HG03457 (cell line): ENCODE data around the gene POLD1.

Source experiments
- ATAC-seq: cut with Tn5 transposase; IDR thresholded peaks from one replicate; pipeline ENCODE4 v1.9.1; 2021; ENCODE audit warnings: moderate number of reproducible peaks; ENCODE audit not compliant: unreplicated experiment

Gene POLD1

DNA sequence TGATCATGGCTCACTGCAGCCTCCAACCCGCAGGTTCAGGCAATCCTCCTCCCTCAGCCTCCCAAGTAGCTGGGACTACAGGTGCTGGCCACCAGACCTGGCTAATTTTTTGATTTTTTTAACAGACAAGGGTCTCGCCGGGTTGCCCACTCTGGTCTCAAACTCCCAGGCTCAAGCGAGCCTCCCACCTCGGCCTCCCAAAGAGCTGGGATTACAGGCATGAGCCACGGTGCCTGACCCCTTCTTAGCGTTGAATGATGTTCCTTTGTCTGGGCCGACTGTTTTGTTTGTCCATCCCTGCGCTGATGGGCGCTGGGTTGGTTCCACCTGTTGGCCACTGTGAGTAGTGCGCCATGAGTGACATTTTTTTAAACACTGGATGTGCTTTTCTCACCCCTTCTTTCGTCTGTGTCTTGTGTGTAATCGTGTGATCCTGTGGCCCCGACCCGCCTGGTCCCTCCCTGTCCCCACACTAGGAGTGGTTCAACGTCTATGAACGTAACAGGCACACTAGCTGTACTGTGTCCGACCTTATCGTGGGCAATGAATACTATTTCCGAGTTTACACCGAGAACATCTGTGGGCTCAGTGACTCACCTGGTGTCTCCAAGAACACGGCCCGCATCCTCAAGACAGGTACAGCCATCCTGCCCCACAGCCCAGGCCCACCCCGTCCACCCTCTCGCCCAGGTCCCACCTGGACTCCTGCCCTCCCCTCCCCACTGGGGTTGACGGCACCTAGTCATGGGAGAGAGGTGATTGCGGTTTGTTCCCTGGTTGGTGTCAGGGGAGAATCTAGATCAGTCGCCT lies 77.1 kb downstream of the POLD1 start:
- no peak for ATAC-seq

GRCh38 chr19:50462970-50463369 lies 78.8 kb downstream of the POLD1 start:
- ATAC-seq, result no peak

DNA sequence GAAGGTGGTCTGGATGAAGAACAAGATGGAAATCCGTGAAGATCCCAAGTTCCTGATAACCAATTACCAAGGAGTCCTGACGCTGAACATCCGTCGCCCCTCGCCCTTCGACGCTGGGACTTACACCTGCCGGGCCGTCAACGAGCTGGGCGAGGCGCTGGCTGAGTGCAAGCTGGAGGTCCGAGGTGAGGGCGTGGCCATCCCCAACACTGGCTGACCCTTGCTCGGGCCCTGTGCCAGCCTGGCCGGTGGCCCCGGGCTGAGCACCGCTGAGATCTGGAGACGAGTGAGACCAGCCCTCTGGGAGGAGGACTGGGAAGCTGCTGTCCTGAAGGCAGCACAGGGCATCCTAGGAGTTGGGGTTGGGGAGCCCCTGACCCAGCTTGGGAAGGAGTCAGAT lies 80.2 kb downstream of the POLD1 start:
- no peak for ATAC-seq

GRCh38 chr19:50465000-50465399 lies 80.9 kb downstream of the POLD1 start:
- no peak for ATAC-seq

- no peak for ATAC-seq
Observed at GRCh38 chr19:50465986-50466705, 82.0 kb downstream of the POLD1 start.

DNA sequence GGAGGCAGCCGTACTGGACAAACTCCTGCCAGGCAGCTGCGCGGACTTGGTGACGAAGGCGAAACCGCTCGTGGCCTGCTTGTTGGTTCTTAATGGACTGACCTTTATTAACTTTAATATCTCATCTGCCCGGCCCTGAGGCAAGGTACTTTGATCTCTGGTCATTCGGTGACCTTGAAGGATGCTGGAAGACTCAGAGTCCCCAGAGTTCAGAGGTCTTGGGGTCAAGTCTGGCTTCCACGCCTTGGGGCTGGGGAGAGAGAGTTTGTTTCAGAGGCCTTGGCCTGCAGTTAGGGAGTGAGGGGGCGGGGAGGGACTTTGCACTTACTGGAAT lies 82.5 kb downstream of the POLD1 start:
- no peak for ATAC-seq

DNA sequence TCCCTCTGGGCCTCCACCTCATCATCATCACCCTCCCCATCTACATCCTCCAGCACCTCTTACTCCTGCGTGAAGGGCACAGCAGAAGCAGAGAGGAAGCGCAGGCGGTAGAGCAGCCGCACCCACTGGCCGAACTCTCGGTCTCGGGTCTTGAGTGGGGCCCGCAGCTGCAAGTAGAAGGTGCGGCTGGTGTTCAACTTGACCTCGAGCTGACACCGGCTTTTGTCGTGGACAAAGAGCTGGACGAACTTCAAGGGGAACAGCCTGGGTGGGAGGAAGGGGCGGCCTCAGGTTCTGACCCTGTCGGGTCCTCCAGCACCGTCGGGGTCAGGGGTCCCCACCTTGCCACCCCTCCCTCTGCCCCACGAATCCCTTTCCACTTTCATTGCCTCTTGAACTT lies 83.4 kb downstream of the POLD1 start:
- no peak for ATAC-seq
